Measurements from ENCODE around the gene ITPRID2. TPM values are rescaled to one million over a fixed set of nuclear protein-coding genes. Genes with fewer than 3 reads are reported as not detected.

The ITPRID2 gene
- total and polyA plus RNA-seq, 2 of the 13 experiments (the other 11 are each of a cell fraction or from before 2014, with no cell fraction given) = 44.8 to 62.3 TPM

GRCh38 chr2:181962142-181962541 is 70.6 kb downstream of the ITPRID2 start:
- DNase-seq (ENCODE audit: low spot score) = no peak
- no peak for TF ChIP-seq SIN3A (IDR thresholded peaks at IDR 0.05; ENCODE audit: borderline replicate concordance, low read depth, low read length)
- no peak for TF ChIP-seq SAP130 (CRISPR knock-in tag; IDR thresholded peaks at IDR 0.05; ENCODE audit: low read depth)
- no peak for TF ChIP-seq MBNL3 (CRISPR knock-in tag; conservative IDR thresholded peaks at IDR 0.05)
- no peak for TF ChIP-seq LCORL (IDR thresholded peaks at IDR 0.05)
- no peak for TF ChIP-seq LCORL (CRISPR knock-in tag; IDR thresholded peaks at IDR 0.05)
- TF ChIP-seq ZNF282 (IDR thresholded peaks at IDR 0.05; ENCODE audit: partially characterized antibody) = no peak
- no peak for TF ChIP-seq NAIF1 (CRISPR knock-in tag; IDR thresholded peaks at IDR 0.05; ENCODE audit: borderline replicate concordance)
- no peak for TF ChIP-seq ZFP90 (CRISPR knock-in tag; IDR thresholded peaks at IDR 0.05; ENCODE audit: borderline replicate concordance)
- TF ChIP-seq ZNF562 (CRISPR knock-in tag; IDR thresholded peaks at IDR 0.05; ENCODE audit: borderline replicate concordance) = no peak
- TF ChIP-seq ZSCAN29 (CRISPR knock-in tag; conservative IDR thresholded peaks at IDR 0.05) = no peak
- no peak for TF ChIP-seq THYN1 (CRISPR knock-in tag; IDR thresholded peaks at IDR 0.05; ENCODE audit: borderline replicate concordance, low read depth)
- no peak for TF ChIP-seq REXO4 (CRISPR knock-in tag; IDR thresholded peaks at IDR 0.05; ENCODE audit: borderline replicate concordance)
- TF ChIP-seq THAP11 (CRISPR knock-in tag; IDR thresholded peaks at IDR 0.05) = no peak
- no peak for TF ChIP-seq ZNF639 (CRISPR knock-in tag; conservative IDR thresholded peaks at IDR 0.05)
- no peak for TF ChIP-seq SNRNP70 (IDR thresholded peaks at IDR 0.05; ENCODE audit: low read depth, low read length)
- no peak for TF ChIP-seq HNF1A (IDR thresholded peaks at IDR 0.05; ENCODE audit: low read depth)
- TF ChIP-seq HNF1A (CRISPR knock-in tag; IDR thresholded peaks at IDR 0.05; ENCODE audit: borderline replicate concordance) = no peak
- no peak for TF ChIP-seq SETDB1 (CRISPR knock-in tag; IDR thresholded peaks at IDR 0.05; ENCODE audit: borderline replicate concordance)
- no peak for TF ChIP-seq ZNF235 (CRISPR knock-in tag; IDR thresholded peaks at IDR 0.05; ENCODE audit: borderline replicate concordance)

More at GRCh38 chr2:181962142-181962541, 70.6 kb downstream of the ITPRID2 start:
- Histone ChIP-seq H3K79me2 (ENCODE audit: insufficient read depth, low read length) (no peaks in the 10 kb centered on the region), H3K9me3 (ENCODE audit: low read length) (no peaks in the 10 kb centered on the region), H3K27me3 (ENCODE audit: control insufficient read depth in 1 of 2, insufficient read depth in 2 of 2, low read length in 2 of 2) (no peaks in the 10 kb centered on the region; a peak in 1 of 5 replicates), H3K4me2 (ENCODE audit: low read depth, low read length) (no peak overlapping the region), H3K4me3 (replicated peaks in 1 of 3; ENCODE audit: insufficient read depth in 1 of 3, low read depth in 2 of 3, low read length in 3 of 3) (no peak overlapping the region), H2AFZ (ENCODE audit: low read length) (no peak overlapping the region), H3K27ac (ENCODE audit: extremely low read length, insufficient read depth, low read length) (no peak overlapping the region), H3K36me3 (replicated peaks in 1 of 2; ENCODE audit: control insufficient read depth in 1 of 2, insufficient read depth in 2 of 2, low read length in 2 of 2) (no peaks in the 10 kb centered on the region), H3K9ac (ENCODE audit: insufficient read depth, low read depth, low read length) (no peak overlapping the region), H4K20me1 (ENCODE audit: insufficient read depth, low read length) (no peaks in the 10 kb centered on the region), H3K4me1 (ENCODE audit: insufficient read depth, low read length) (peaks cover 12% of the 10 kb centered on the region)
- ATAC-seq (no peak), FAIRE-seq (no peak)
- WGBS (ENCODE audit: low lambda C conversion rate) = 88% methylated on average over 18 of the region's 20 CpGs
- in situ Hi-C loops (cut with HindIII; ENCODE audit: extremely low pct_ligation_motif_present, low pct_unique_long_range_greater_than_20kb) (no loop called here), intact Hi-C loops (cut with micrococcal nuclease; ENCODE audit: unreplicated experiment) (no loop called here)
- ChIA-PET CTCF (ENCODE audit: low intra/inter-chr PET ratio, low total read pairs) (no interaction called here), POLR2A (no interaction called here)
- no TSS peak for BruUV-seq (replicated peaks)
